Left ventricle myocardium inferior (tissue), 1 donor: ENCODE measurements around the gene ERC1. TPM values are rescaled to one million over a fixed set of nuclear protein-coding genes. Genes with fewer than 3 reads are reported as not detected.
A peak's percentile ranks its signal among the peaks of the same experiment; 100 is the strongest.

Experiments used
- DNase-seq: peaks from one replicate; pipeline ENCODE4 v3.0.0-alpha.2; 2020
- H3K27ac ChIP-seq: fragments of 200-600 bp; replicated peaks from 2 replicates; pipeline ENCODE4 v1.8.0; 2021
- H3K27me3 ChIP-seq: fragments of 200-600 bp; 2 replicates; pipeline ENCODE4 v1.8.0; 2021; ENCODE audit warnings: low read depth
- H3K36me3 ChIP-seq: fragments of 200-600 bp; 2 replicates; pipeline ENCODE4 v1.8.0; 2021
- H3K4me1 ChIP-seq: fragments of 200-600 bp; 2 replicates; pipeline ENCODE4 v1.8.0; 2021
- H3K4me3 ChIP-seq: fragments of 200-600 bp; 2 replicates; pipeline ENCODE4 v1.8.0; 2021; ENCODE audit warnings: mild to moderate bottlenecking, moderate library complexity
- H3K9me3 ChIP-seq: fragments of 200-600 bp; replicated peaks from 2 replicates; pipeline ENCODE4 v1.8.0; 2021
- intact Hi-C: fragments of 100-400 bp; cut with micrococcal nuclease; formaldehyde crosslinking; loops from one replicate; pipeline ENCODE4 v1.11.0; 2022
- total RNA-seq: library from RNA; stranded (reverse); fragmentation: NEBNext Ultra II Directional; extraction: Animal tissue kit (Norgen Biotek cat#: 25700); gene quantifications from one replicate; pipeline ENCODE4 v1.2.1, GENCODE V29; 2021
- TF ChIP-seq, protein P1 (sequence below): fragments of 200-600 bp; IDR thresholded peaks from 2 replicates; pipeline ENCODE4 v1.8.0; 2021; ENCODE audit warnings: antibody characterized with exemption, mild to moderate bottlenecking, borderline replicate concordance
- donor health status: DM: no; HTN: yes; CAD: no; lungs with severe emphysema.

Gene ERC1
- total RNA-seq, 1 donor from 2014 or later: 50.8 TPM

DNA sequence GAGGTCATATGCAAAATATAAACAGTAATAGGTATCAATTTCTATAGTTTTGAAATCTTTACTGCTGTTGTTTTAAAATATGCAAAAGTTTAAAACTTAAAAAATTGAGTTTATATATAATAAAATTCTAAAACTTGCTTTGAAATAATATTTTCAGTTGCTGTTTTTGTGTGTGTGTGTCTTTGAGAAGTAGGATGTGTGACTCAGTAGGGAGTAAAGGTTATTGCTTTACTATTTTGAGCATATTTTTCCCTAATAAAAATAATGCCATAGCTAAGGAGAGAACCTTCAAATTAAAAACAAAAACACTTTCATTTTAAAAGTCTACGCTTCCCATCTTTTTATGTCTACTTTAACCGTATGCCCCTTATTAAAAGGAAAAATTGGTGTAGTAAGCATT lies 365.3 kb downstream of the ERC1 start:
- no peak overlapping the region for H3K4me3 ChIP-seq
- no peaks in the 10 kb centered on the region for H3K9me3 ChIP-seq
- TF ChIP-seq, protein P1, sequence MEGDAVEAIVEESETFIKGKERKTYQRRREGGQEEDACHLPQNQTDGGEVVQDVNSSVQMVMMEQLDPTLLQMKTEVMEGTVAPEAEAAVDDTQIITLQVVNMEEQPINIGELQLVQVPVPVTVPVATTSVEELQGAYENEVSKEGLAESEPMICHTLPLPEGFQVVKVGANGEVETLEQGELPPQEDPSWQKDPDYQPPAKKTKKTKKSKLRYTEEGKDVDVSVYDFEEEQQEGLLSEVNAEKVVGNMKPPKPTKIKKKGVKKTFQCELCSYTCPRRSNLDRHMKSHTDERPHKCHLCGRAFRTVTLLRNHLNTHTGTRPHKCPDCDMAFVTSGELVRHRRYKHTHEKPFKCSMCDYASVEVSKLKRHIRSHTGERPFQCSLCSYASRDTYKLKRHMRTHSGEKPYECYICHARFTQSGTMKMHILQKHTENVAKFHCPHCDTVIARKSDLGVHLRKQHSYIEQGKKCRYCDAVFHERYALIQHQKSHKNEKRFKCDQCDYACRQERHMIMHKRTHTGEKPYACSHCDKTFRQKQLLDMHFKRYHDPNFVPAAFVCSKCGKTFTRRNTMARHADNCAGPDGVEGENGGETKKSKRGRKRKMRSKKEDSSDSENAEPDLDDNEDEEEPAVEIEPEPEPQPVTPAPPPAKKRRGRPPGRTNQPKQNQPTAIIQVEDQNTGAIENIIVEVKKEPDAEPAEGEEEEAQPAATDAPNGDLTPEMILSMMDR: no peak
- no peak for DNase-seq
- no peaks in the 10 kb centered on the region for H3K27me3 ChIP-seq
- H3K36me3 ChIP-seq: no peaks in the 10 kb centered on the region
- H3K27ac ChIP-seq: no peak overlapping the region
- H3K4me1 ChIP-seq: peaks cover 33% of the 10 kb centered on the region
- intact Hi-C loops: no loop called here

- H3K4me3 ChIP-seq: no peak overlapping the region
- intact Hi-C loops: no loop called here
- peaks cover 42% of the 10 kb centered on the region for H3K4me1 ChIP-seq
- H3K36me3 ChIP-seq: no peaks in the 10 kb centered on the region
- TF ChIP-seq, protein P1: no peak
- no peak overlapping the region for H3K27ac ChIP-seq
- H3K9me3 ChIP-seq: no peaks in the 10 kb centered on the region
- no peaks in the 10 kb centered on the region for H3K27me3 ChIP-seq
- no peak for DNase-seq
Measured at GRCh38 chr12:1357171-1357570, 366.1 kb downstream of the ERC1 start.

GRCh38 chr12:1357711-1358110 lies 366.7 kb downstream of the ERC1 start:
- Histone ChIP-seq H3K36me3 (no peaks in the 10 kb centered on the region), H3K4me3 (no peak overlapping the region), H3K27me3 (no peaks in the 10 kb centered on the region), H3K27ac (no peak overlapping the region), H3K4me1 (peaks cover 47% of the 10 kb centered on the region), H3K9me3 (no peaks in the 10 kb centered on the region)
- TF ChIP-seq, protein P1: no peak
- DNase-seq: no peak
- intact Hi-C loops: no loop called here

GRCh38 chr12:1360441-1361210 lies 369.6 kb downstream of the ERC1 start:
- DNase-seq: no peak
- H3K27me3 ChIP-seq: no peaks in the 10 kb centered on the region
- peaks cover 52% of the 10 kb centered on the region for H3K4me1 ChIP-seq
- intact Hi-C loops: no loop called here
- no peak overlapping the region for H3K4me3 ChIP-seq
- no peaks in the 10 kb centered on the region for H3K9me3 ChIP-seq
- TF ChIP-seq, protein P1: no peak
- no peak overlapping the region for H3K27ac ChIP-seq
- no peaks in the 10 kb centered on the region for H3K36me3 ChIP-seq

DNA sequence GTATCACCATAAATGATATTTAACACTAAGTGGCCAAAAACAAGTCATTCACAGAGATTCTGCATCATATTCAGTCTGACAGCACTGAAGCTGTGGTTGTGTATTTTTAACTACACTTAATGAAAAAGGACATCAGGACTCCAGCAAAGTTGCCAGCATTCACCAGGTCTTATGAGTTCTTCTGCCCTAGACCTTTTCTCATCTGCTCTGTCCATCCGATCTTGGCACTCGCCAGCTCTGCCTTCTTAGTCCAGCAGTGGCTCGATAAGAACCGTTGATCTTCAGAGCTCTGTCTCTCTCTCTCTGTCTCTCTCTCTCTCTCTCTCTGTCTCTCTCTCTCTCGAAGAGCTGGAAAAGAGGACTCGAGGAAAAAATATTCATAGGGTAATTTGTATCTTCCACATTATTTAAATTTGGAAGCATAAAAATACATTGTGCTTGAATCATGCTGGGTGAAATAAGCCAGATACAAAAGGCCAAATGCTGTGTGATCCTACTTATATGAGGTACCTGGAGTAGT lies 371.2 kb downstream of the ERC1 start:
- Histone ChIP-seq H3K4me1 (peaks cover 44% of the 10 kb centered on the region), H3K27me3 (no peaks in the 10 kb centered on the region), H3K36me3 (no peaks in the 10 kb centered on the region), H3K9me3 (no peaks in the 10 kb centered on the region), H3K27ac (peak overlapping the region; percentile 43), H3K4me3 (no peak overlapping the region)
- TF ChIP-seq, protein P1: no peak
- DNase-seq: no peak
- intact Hi-C loops: no loop called here
